Kidney (tissue), 14 donors: ENCODE data around the gene CCDC82. TPM values are rescaled to one million over a fixed set of nuclear protein-coding genes. Genes with fewer than 3 reads are reported as not detected.
"Not testable (repeated sequence)": the region's sequence is repeated elsewhere in the genome, so short reads cannot be mapped to it uniquely, and the experiment has no call there.

ENCODE experiments used
- DNase-seq, 5 donors: peaks; one replicate each; pipeline ENCODE4 v3.0.0-alpha.2; 2013 to 2020
- FAIRE-seq: peaks from 2 replicates; lab custom pipeline; 2012; peaks lifted over from hg19 to GRCh38; lab: Jason Lieb, UNC
- H3K27ac ChIP-seq, 2 donors: one replicate each; pipeline ENCODE4 v1.7.0; 2013; ENCODE audit warnings: low read depth in 2 of 2, low read length in 2 of 2, inconsistent platforms in 1 of 2
- H3K27me3 ChIP-seq: one replicate; pipeline ENCODE4 v1.7.1; 2013; ENCODE audit warnings: low read length, inconsistent platforms; ENCODE audit not compliant: control insufficient read depth, insufficient read depth
- H3K36me3 ChIP-seq, 3 donors: one replicate each; pipeline versions ENCODE4 v1.7.0 to v1.7.1; 2013; ENCODE audit warnings: low read length in 3 of 3, control low read depth in 1 of 3, inconsistent platforms in 1 of 3; ENCODE audit not compliant: insufficient read depth in 3 of 3, control insufficient read depth in 2 of 3
- H3K4me1 ChIP-seq, 3 donors: one replicate each; pipeline versions ENCODE4 v1.7.0 to v1.7.1; 2013; ENCODE audit warnings: low read length in 3 of 3, inconsistent platforms in 1 of 3, low read depth in 1 of 3; ENCODE audit not compliant: control insufficient read depth in 2 of 3, insufficient read depth in 2 of 3
- H3K4me3 ChIP-seq, 3 donors: one replicate each; pipeline versions ENCODE4 v1.7.0 to v1.8.1; 2013; ENCODE audit warnings: low read length in 3 of 3, control low read depth in 1 of 3, inconsistent platforms in 1 of 3
- H3K9ac ChIP-seq, 3 donors: one replicate each; pipeline versions ENCODE4 v1.7.0 to v1.7.1; 2013; ENCODE audit warnings: low read length in 3 of 3, control low read depth in 1 of 3, inconsistent platforms in 1 of 3
- H3K9me3 ChIP-seq, 3 donors: one replicate each; pipeline versions ENCODE4 v1.7.0 to v1.7.1; 2013; ENCODE audit warnings: low read length in 3 of 3, control low read depth in 1 of 3, inconsistent platforms in 1 of 3; ENCODE audit not compliant: control insufficient read depth in 2 of 3, insufficient read depth in 1 of 3
- intact Hi-C: fragments of 100-400 bp; cut with DNase I; formaldehyde crosslinking; loops from one replicate; pipeline ENCODE4 v1.11.1; 2022
- polyA plus RNA-seq: library from polyadenylated mRNA; stranded (reverse); fragments of 350-450 nt; fragmentation: Illumina TruSeq; extraction: RNeasy Lipid Tissue Mini Kit (QIAGEN cat#74804); gene quantifications from one replicate; pipeline ENCODE4 v1.2.3, GENCODE V29; 2014; ENCODE audit warnings: low read depth, low replicate concordance; ENCODE audit not compliant: insufficient read depth
- total RNA-seq: library from RNA; stranded (reverse); fragmentation: NEBNext Ultra II Directional; extraction: Animal tissue kit (Norgen Biotek cat#: 25700); gene quantifications from one replicate; pipeline ENCODE4 v1.2.1, GENCODE V29; 2021
- TF ChIP-seq, protein P1 (sequence below): IDR thresholded peaks from 3 replicates; pipeline ENCODE4 v1.5.1; 2012; ENCODE audit warnings: mild to moderate bottlenecking, moderate library complexity, borderline replicate concordance; ENCODE audit not compliant: insufficient read depth; ENCODE audit errors: extremely low read depth
- donor health status: control.
- donor health status: control.
- donor health status: control.
- donor health status: control.
- donor health status: control.
- donor health status: DM: yes; HTN: yes; CAD: no.
- donor health status: Normal renal cell carcinoma (clear cell type).

CCDC82 gene
- total and polyA plus RNA-seq, 2 donors from 2014 or later: 13.0 to 25.8 TPM

DNA sequence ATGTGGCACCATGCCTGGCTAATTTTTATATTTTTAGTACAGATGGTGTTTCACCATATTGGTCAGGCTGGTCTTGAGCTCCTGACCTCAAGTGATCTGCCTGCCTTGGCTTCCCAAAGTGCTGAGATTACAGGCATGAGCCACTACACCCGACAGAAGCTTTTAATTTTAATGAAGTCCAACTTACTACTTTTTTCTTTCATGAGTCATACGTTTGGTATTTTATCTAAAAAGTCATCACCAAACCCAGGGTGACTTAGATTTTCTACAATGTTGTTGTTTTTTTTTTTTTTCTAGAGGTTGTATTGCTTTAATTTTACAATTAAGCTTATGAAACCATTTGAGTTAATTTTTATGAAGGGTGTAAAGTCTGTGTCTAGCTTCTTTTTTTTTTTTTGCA lies 35.0 kb upstream of the CCDC82 start:
- H3K9ac ChIP-seq: no peak overlapping the region
- no peaks in the 10 kb centered on the region for H3K27me3 ChIP-seq
- no peak overlapping the region for H3K27ac ChIP-seq
- FAIRE-seq (no peak), DNase-seq (no peak)
- no peaks in the 10 kb centered on the region for H3K9me3 ChIP-seq
- no peaks in the 10 kb centered on the region for H3K4me1 ChIP-seq
- TF ChIP-seq, protein P1, sequence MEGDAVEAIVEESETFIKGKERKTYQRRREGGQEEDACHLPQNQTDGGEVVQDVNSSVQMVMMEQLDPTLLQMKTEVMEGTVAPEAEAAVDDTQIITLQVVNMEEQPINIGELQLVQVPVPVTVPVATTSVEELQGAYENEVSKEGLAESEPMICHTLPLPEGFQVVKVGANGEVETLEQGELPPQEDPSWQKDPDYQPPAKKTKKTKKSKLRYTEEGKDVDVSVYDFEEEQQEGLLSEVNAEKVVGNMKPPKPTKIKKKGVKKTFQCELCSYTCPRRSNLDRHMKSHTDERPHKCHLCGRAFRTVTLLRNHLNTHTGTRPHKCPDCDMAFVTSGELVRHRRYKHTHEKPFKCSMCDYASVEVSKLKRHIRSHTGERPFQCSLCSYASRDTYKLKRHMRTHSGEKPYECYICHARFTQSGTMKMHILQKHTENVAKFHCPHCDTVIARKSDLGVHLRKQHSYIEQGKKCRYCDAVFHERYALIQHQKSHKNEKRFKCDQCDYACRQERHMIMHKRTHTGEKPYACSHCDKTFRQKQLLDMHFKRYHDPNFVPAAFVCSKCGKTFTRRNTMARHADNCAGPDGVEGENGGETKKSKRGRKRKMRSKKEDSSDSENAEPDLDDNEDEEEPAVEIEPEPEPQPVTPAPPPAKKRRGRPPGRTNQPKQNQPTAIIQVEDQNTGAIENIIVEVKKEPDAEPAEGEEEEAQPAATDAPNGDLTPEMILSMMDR: no peak
- H3K36me3 ChIP-seq: no peaks in the 10 kb centered on the region
- no peak overlapping the region for H3K4me3 ChIP-seq
- intact Hi-C loops: no loop called here

DNA sequence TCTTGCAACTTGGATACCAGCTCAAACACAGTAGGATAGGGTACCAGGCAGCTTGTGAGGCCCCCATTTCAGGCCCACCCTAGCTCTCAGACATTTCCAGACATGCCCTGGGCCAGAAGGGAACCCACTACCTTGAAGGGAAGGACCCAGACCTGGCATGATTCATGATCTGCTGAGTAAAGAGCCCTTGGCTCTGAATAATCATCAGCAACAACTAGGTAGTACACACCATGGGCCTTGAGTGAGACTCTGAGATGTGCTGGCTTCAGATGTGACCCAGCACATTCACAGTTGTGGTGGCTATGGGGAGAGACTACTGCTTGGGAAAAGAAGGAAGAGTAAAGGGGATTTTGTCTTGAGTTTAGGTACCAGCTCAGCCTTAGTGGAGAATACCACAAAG lies 23.7 kb upstream of the CCDC82 start:
- DNase-seq (no peak), FAIRE-seq (no peak)
- no peaks in the 10 kb centered on the region for H3K27me3 ChIP-seq
- H3K9ac ChIP-seq: no peak overlapping the region
- intact Hi-C loops: no loop called here
- H3K4me1 ChIP-seq: no peaks in the 10 kb centered on the region
- H3K9me3 ChIP-seq: no peaks in the 10 kb centered on the region
- H3K36me3 ChIP-seq: no peaks in the 10 kb centered on the region
- TF ChIP-seq, protein P1: no peak
- H3K27ac ChIP-seq: no peak overlapping the region
- H3K4me3 ChIP-seq: no peak overlapping the region

DNA sequence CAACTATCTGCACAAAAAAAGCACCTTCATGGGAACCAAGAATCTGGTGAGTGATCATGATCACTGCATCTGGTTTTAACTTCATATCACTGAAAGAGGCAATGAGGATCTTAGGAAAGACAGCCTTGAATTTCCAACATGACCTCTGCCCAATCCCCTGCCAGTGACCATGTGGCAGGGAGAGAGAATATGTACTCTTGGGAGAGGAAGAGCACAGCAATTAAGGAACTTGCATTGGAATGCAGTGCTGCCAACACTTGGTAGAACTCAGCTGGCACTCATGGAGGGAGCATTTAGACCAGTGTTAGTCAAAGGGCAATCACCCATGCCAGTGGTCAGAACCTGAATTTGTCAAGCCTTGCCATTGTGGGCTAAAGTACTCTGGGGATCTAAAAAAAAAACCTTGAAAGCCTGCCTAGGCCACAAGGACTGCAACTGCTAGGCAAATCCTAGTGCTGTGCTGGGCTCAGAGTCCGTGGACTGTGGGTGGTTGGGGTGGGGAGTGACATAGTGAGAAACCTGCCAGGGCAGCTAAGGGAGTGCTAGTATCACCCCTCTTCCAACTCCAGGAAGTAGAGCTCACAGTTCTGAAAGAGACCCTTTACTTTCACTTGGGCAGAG lies 23.2 kb upstream of the CCDC82 start:
- Histone ChIP-seq H3K27me3 (no peaks in the 10 kb centered on the region), H3K27ac (no peak overlapping the region), H3K36me3 (no peaks in the 10 kb centered on the region), H3K4me1 (no peaks in the 10 kb centered on the region), H3K9me3 (no peaks in the 10 kb centered on the region), H3K9ac (no peak overlapping the region), H3K4me3 (no peak overlapping the region)
- DNase-seq (no peak), FAIRE-seq (no peak)
- intact Hi-C loops: no loop called here
- TF ChIP-seq, protein P1: no peak

DNA sequence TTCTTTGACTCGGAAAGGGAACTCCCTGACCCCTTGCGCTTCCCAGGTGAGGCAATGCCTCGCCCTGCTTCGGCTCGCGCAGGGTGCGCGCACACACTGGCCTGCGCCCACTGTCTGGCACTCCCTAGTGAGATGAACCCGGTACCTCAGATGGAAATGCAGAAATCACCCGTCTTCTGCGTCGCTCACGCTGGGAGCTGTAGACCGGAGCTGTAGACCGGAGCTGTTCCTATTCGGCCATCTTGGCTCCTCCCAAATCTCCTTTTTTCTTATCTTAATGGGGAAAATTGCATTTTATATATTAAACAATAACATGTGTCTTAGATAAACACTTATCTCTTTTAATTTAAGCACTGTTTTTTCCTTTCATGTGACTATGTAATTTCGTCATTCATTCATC lies 21.7 kb upstream of the CCDC82 start:
- intact Hi-C loops, H3K4me3 ChIP-seq, H3K27ac ChIP-seq, H3K9me3 ChIP-seq, DNase-seq, H3K4me1 ChIP-seq, FAIRE-seq, H3K36me3 ChIP-seq, H3K9ac ChIP-seq, H3K27me3 ChIP-seq: not testable (repeated sequence)
